ENCODE measurements around the gene COL4A5. TPM values are rescaled to one million over a fixed set of nuclear protein-coding genes. Genes with fewer than 3 reads are reported as not detected.

Gene COL4A5
- total and polyA plus RNA-seq, 4 donors, result 0.63 to 10.3 (median 1.2) TPM

GRCh38 chrX:108453841-108454240 lies 14.2 kb downstream of the COL4A5 start:
- no peak for DNase-seq (ENCODE audit: low spot score)
- 81% methylated on average over 3 of the region's 3 CpGs for WGBS

GRCh38 chrX:108456971-108457477 lies 17.4 kb downstream of the COL4A5 start:
- TF ChIP-seq RAD21 (IDR thresholded peaks at IDR 0.05) (no peak), FOXA2 (IDR thresholded peaks at IDR 0.05) (no peak), ZBTB33 (IDR thresholded peaks at IDR 0.05) (no peak), TAF1 (conservative IDR thresholded peaks at IDR 0.05) (no peak), FOXA1 (IDR thresholded peaks at IDR 0.05) (no peak), EGR1 (IDR thresholded peaks at IDR 0.05; ENCODE audit: low read depth in 2 of 2) (no peak), YY1 (IDR thresholded peaks at IDR 0.05) (no peak), CTCF (IDR thresholded peaks at IDR 0.05; ENCODE audit: low read depth, low read length, missing input control) (no peak), SP1 (IDR thresholded peaks at IDR 0.05) (no peak)
- TF ChIP-seq, protein P1, sequence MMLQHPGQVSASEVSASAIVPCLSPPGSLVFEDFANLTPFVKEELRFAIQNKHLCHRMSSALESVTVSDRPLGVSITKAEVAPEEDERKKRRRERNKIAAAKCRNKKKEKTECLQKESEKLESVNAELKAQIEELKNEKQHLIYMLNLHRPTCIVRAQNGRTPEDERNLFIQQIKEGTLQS (IDR thresholded peaks at IDR 0.05), result no peak

More at GRCh38 chrX:108453841-108454240, 14.2 kb downstream of the COL4A5 start:
- H3K9ac ChIP-seq (ENCODE audit: low read depth in 1 of 2, low read length in 2 of 2), result no peak overlapping the region
- no peaks in the 10 kb centered on the region for H3K4me1 ChIP-seq (ENCODE audit: control insufficient read depth in 4 of 4, insufficient read depth in 4 of 4, low read length in 3 of 4)
- no peak overlapping the region for H3K27ac ChIP-seq (ENCODE audit: low read depth in 1 of 2, low read length in 2 of 2)
- TF ChIP-seq ZBTB33 (IDR thresholded peaks at IDR 0.05) (no peak), HNF4A (conservative IDR thresholded peaks at IDR 0.05) (no peak), YY1 (IDR thresholded peaks at IDR 0.05) (no peak)
- no peaks in the 10 kb centered on the region for H3K27me3 ChIP-seq (ENCODE audit: control insufficient read depth in 4 of 4, insufficient read depth in 4 of 4, low read length in 3 of 4)
- H3K9me3 ChIP-seq (ENCODE audit: control insufficient read depth in 4 of 4, low read length in 3 of 4), result no peaks in the 10 kb centered on the region
- H3K4me3 ChIP-seq (ENCODE audit: low read depth in 1 of 3, low read length in 3 of 3), result no peak overlapping the region
- H3K36me3 ChIP-seq (ENCODE audit: control insufficient read depth in 4 of 4, insufficient read depth in 3 of 4, low read depth in 1 of 4, low read length in 3 of 4), result no peaks in the 10 kb centered on the region

GRCh38 chrX:108464604-108465003 lies 25.0 kb downstream of the COL4A5 start:
- no peak for TF ChIP-seq FOXA1 (IDR thresholded peaks at IDR 0.05)
- no peak for TF ChIP-seq SP1 (IDR thresholded peaks at IDR 0.05)
- TF ChIP-seq EGR1 (IDR thresholded peaks at IDR 0.05; ENCODE audit: low read depth in 2 of 2), result no peak
- no peak for TF ChIP-seq RAD21 (IDR thresholded peaks at IDR 0.05)
- TF ChIP-seq CTCF (IDR thresholded peaks at IDR 0.05; ENCODE audit: low read depth, low read length, missing input control), result no peak
- TF ChIP-seq HNF4G (IDR thresholded peaks at IDR 0.05), result no peak
- TF ChIP-seq FOXA2 (IDR thresholded peaks at IDR 0.05), result no peak
- no peak for TF ChIP-seq TAF1 (conservative IDR thresholded peaks at IDR 0.05)
- no peak for TF ChIP-seq YY1 (IDR thresholded peaks at IDR 0.05)
- TF ChIP-seq, protein P2, sequence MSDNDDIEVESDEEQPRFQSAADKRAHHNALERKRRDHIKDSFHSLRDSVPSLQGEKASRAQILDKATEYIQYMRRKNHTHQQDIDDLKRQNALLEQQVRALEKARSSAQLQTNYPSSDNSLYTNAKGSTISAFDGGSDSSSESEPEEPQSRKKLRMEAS (IDR thresholded peaks at IDR 0.05), result no peak
- no peak for TF ChIP-seq JUND (IDR thresholded peaks at IDR 0.05)
- TF ChIP-seq GABPA (IDR thresholded peaks at IDR 0.05 in 1 of 2, conservative IDR thresholded peaks at IDR 0.05 in 1 of 2), result no peak
- TF ChIP-seq ZBTB33 (IDR thresholded peaks at IDR 0.05), result no peak

More at GRCh38 chrX:108456971-108457477, 17.4 kb downstream of the COL4A5 start:
- Histone ChIP-seq H3K4me3 (ENCODE audit: low read depth in 1 of 3, low read length in 3 of 3) (no peak overlapping the region), H3K9me3 (ENCODE audit: control insufficient read depth in 4 of 4, low read length in 3 of 4) (no peaks in the 10 kb centered on the region), H3K9ac (ENCODE audit: low read depth in 1 of 2, low read length in 2 of 2) (no peak overlapping the region), H3K36me3 (ENCODE audit: control insufficient read depth in 4 of 4, insufficient read depth in 3 of 4, low read depth in 1 of 4, low read length in 3 of 4) (no peaks in the 10 kb centered on the region), H3K27me3 (ENCODE audit: control insufficient read depth in 4 of 4, insufficient read depth in 4 of 4, low read length in 3 of 4) (no peaks in the 10 kb centered on the region), H3K4me1 (ENCODE audit: control insufficient read depth in 4 of 4, insufficient read depth in 4 of 4, low read length in 3 of 4) (no peaks in the 10 kb centered on the region), H3K27ac (ENCODE audit: low read depth in 1 of 2, low read length in 2 of 2) (no peak overlapping the region)
- DNase-seq (ENCODE audit: low spot score), result no peak
- WGBS, result 65% methylated on average over 4 of the region's 4 CpGs

More at GRCh38 chrX:108464604-108465003, 25.0 kb downstream of the COL4A5 start:
- Histone ChIP-seq H3K27me3 (ENCODE audit: control insufficient read depth in 4 of 4, insufficient read depth in 4 of 4, low read length in 3 of 4) (no peaks in the 10 kb centered on the region), H3K9me3 (ENCODE audit: control insufficient read depth in 4 of 4, low read length in 3 of 4) (no peaks in the 10 kb centered on the region), H3K27ac (ENCODE audit: low read depth in 1 of 2, low read length in 2 of 2) (no peak overlapping the region), H3K4me3 (ENCODE audit: low read depth in 1 of 3, low read length in 3 of 3) (no peak overlapping the region), H3K9ac (ENCODE audit: low read depth in 1 of 2, low read length in 2 of 2) (no peak overlapping the region), H3K36me3 (ENCODE audit: control insufficient read depth in 4 of 4, insufficient read depth in 3 of 4, low read depth in 1 of 4, low read length in 3 of 4) (no peaks in the 10 kb centered on the region), H3K4me1 (ENCODE audit: control insufficient read depth in 4 of 4, insufficient read depth in 4 of 4, low read length in 3 of 4) (no peaks in the 10 kb centered on the region)
- DNase-seq (ENCODE audit: low spot score), result no peak
- 94% methylated on average over 3 of the region's 3 CpGs for WGBS
